Measurements from ENCODE around the gene SIK1. TPM values are rescaled to one million over a fixed set of nuclear protein-coding genes. Genes with fewer than 3 reads are reported as not detected.
"Not testable (repeated sequence)": the region's sequence is repeated elsewhere in the genome, so short reads cannot be mapped to it uniquely, and the experiment has no call there.

Gene SIK1
- 1 to 10 TPM; 1.3 to 7.0 (median 2.2) TPM for polyA plus RNA-seq (ENCODE audit: insufficient read length in 4 of 4)

DNA sequence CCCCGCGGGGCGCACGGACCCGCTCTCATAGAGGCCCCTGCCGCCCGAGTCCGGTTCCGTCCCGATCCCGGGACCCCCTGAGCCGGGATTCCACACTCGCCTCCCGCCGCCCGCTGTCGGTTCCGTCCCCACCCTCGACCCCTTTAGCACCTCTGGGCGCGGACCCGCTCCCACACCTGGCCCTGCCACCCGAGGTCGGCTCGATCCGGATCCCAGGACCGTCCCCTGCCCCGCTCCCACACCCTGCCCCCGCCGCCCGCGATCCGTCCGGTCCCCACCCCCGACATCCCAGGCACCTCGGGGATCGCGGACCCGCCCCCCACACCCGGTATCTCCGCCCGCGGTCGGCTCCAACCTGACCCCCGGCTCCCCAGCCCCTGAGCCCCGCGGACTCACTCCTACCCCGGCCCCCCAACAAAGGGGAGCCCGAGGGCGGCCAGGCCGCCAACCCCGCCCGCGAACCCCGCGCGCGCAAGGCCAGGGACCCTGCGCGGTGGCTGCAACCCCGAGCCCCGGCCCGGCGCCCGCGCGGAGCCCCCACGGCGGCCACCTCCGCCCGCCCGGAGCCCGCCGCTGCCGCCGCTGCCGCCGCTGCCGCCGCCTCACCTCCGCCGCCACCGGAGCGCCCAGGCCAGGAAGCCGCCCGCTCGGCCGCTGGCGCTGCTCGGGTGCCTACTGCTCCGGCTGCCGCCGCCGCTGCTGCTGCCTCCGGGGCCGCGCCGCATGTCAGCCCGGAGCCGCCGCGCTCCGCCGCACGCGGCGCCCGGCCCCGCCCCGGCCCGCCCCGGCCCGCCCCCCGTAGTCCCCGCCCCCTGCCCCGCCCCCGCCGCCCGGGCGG, at the start of gene SIK1:
SIK1 (minus strand) TSS at position 728 of the 838 bp plus-strand sequence. CDS start 953 bp downstream, outside the sequence.
- not testable (repeated sequence) for DNase-seq (ENCODE audit: low read depth in 4 of 4, low spot score in 3 of 4)

DNA sequence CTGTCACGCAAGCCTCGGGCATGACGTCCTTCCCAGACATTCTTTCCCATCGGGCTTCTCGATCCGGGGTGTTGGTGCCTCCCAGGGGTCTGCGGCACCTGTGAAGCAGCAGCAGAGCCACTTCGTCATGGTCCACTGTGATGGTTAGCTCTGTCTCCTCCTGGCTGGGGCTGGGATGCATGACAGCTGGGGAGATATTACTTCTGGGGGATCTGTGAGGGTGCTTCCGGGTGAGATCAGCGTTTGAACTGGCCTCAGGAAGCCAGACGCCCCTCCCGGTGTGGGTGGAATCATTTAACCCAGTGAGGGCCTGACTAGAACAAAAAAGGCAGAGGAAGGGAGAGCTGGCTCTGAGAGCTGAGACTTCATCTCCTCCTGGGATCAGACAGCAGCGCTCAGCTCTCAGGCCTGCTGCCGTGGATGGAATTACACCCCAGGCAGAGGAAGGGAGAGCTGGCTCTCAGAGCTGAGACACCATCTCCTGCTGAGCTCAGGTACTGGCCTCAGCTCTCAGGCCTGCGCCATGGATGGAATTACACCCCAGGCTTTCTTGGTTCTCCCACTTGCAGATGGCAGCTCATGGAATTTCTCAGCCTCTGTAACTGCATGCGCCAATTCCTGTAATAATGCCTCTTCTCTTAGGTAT, 44.8 kb upstream of the SIK1 start:
- DNase-seq (ENCODE audit: low read depth in 4 of 4, low spot score in 3 of 4): not testable (repeated sequence)

DNA sequence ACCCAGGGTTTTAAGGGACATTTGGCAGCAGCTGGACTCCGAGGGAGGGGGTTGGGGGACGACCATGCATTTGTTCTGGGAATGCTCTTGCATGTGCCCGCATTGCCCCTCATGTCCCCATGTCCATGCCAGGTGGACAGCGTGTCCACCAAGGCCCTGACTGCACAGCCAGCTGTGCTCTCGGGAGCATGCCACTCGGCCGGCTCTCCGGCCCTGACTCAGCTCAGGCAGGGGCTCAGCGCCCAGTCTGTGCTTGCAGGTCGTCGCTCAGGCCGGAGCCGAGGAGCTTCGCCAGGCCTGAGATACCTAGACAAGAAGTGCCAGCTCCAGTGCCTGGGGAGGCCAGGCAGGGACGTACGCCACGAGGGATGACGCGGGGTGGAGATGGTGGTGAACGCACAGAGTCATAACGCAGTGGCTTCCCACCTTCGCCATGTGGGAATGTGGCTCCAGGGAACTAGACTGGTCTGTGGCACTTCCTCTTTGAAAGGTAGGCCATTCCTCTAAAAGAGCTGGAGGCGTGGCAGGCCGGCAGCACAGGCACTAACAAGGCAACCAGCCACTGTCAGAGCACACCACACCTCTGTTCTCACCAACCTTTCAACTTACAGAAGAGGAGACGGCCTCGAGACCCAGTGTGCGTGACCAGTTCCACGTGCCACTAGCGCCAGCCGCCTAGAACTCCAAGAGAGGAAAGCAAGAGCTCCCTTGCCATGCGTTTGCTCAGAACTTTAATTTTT, 43.0 kb upstream of the SIK1 start:
- not testable (repeated sequence) for DNase-seq (ENCODE audit: low read depth in 4 of 4, low spot score in 3 of 4)

DNA sequence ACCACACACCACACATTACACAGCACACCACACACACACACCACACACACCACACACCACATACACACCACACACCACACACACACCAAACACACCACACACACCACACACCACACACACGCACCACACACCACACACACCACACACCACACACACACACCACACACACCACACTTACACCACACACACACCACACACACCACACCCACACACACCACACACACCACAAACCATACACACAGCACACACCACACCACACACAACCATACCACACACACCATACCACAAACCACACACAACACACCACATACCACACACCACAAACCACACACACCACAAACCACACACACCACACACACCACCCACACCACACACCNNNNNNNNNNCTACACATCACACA, 40.9 kb upstream of the SIK1 start:
- DNase-seq (ENCODE audit: low read depth in 4 of 4, low spot score in 3 of 4): no peak

DNA sequence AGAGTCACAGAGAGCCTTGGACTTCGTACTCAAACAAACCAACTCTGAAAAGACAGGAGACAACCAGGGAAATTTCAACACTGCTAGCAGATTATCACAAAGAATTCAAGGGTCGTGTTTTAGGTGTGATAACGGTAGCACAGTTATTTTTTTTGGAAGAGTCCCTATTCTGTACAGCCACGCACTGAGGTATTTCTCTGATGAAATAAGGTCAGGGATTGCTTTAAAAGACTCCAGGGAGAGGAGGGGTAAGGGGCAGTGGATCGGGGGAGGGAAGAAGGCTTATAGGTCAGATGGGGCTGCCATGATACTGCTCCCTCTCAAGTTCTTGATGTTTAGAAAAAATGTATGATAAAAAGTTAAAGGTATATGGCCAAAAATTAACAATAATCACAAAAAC, 38.2 kb upstream of the SIK1 start:
- not testable (repeated sequence) for DNase-seq (ENCODE audit: low read depth in 4 of 4, low spot score in 3 of 4)

DNA sequence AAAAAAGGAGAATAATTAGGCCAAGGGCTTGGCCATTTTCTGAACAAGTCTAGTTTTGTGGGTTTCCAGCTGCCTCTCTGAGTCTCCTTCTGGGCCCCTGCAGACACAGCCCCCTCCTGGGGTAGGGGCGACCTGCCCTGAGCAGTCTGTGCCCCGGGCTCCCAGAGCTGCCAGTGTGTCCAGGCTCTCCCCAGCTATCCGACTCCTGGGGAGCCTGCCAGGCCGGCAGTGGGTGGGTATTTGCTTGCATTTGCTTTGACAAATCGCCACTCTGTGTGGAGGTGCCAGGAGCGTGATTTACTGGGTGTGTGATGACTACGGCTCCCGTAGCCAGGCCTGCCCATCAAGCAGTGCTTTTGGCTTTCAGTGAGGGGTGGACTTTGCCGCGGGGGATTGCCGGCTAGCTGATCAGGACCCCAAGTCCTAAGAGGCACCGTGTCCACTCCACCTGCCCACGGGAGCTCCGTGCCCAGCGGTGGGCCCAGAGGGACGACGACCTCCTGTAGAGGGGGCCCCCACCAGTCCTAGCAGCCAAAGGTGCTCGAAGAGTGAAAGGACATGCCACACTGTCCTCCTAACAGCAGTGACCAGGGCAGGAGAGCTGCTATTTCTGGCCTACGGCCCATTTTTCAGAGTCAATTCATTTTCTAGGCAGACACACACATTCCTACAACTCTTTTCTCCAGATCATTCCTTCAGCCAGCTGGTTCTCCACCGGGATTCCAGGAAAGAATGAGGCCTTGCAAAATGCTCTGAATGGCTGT, 36.7 kb upstream of the SIK1 start:
- DNase-seq (ENCODE audit: low read depth in 4 of 4, low spot score in 3 of 4): not testable (repeated sequence)

DNA sequence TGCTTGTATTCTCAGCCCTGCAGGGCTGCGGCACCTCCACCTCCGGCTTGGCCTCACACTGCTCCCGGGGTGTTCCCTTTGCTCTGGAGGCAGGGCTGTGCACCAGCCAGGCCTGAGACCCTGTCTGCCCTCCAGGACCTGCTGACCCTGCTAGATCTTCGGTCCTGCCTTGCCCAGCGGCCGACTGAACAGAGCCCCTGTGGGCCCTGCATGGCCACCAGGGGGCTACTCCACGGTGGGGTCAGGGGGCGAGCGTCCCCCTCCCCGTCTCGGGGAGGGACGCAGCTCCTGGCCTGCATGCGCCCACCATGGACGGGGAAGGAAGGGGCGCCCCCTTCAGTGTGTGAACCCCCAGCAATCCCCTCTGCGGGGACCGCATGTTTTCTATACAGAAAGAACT, 36.0 kb upstream of the SIK1 start:
- not testable (repeated sequence) for DNase-seq (ENCODE audit: low read depth in 4 of 4, low spot score in 3 of 4)

DNA sequence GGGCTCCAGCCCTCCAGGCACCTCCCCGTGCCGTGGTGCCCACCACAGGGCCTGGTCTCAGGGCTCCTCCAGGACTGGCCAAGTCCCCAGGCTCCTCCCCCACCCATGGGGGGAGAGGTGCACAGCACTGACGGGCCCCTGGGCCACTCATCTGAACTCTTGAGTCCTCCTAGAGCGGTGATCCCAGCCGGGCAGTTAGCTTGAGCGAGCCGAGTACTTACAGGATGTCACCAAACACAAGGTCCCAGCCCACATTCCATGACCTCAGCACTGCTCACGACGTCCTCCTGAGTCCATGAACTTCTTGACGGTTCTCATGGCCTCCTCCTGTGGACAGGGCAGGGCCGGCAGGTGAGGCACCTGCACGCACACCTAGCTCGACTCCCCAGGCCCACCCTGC, 33.5 kb upstream of the SIK1 start:
- DNase-seq (ENCODE audit: low read depth in 4 of 4, low spot score in 3 of 4): not testable (repeated sequence)

DNA sequence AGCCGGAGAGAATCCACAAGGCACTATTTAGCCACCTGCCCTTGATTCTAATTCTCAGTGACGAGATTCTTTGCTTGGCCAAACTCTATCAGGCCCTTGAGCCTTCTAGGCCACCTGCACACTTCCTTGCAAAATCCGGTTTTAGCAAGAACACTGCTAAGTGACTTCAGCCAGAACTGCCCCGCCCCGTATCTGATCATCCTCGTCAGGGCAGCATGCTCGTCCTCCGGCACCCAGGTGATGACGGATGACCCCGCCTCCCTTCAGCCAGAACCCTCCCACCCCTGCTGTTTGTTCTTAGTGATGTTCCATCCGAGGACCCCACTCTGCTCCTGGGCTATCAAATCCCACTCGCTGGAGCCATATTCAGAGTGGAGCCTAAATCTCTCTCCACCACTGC, 32.1 kb upstream of the SIK1 start:
- DNase-seq (ENCODE audit: low read depth in 4 of 4, low spot score in 3 of 4): not testable (repeated sequence)

DNA sequence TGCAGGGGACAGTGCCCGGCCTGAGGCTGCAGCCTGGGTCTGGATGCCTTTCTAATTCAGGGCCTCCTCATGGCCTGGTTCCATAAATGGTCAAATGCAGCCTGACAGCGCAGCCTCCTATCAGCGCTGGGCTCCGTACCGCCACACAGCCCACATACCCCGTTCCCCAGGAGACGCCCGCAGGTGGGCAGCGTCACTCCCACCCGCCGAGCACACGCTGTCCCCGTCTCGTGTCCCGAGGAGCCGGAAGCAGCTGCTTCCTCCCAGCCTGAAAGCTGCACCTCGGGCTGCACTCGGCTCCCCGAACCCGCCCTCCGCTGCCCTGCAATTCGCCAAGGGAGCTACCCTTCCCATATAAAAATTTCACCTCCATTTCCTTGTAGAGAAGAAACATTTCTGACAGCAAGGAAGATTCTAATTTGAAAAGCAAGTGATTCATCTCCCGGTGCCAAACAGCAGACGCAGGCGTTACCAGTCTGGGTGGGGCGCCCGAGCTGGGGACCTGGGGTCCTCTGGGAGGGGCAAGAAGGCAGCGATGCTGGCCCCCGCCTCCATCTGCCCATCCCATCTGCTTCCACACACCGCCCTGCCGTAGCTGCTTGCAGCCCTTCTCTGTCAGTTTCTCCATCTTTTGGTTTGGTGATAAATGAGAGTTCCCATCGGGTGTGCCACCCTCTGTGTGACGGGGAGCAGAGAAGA, 29.8 kb upstream of the SIK1 start:
- DNase-seq (ENCODE audit: low read depth in 4 of 4, low spot score in 3 of 4): not testable (repeated sequence)

DNA sequence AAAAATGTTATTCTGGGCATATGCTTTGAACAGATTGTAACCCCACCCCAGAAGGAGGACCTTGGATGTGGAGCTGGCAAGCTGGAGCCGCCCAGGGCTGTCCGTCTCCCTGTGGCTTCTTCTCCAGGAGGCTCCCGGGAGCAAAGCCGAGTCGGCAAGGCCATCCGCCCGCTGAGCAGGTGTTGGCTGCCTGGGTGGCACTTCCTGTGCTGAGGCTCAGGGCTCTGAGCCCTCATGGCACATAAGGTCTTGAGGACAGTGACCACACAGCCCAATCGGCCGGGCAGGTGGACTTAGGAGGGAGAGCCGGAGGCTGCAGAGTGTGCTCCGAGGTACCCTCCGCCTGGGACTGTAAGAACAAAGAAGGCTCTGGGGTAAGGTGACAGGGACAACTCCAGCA, 28.8 kb upstream of the SIK1 start:
- DNase-seq (ENCODE audit: low read depth in 4 of 4, low spot score in 3 of 4): not testable (repeated sequence)

DNA sequence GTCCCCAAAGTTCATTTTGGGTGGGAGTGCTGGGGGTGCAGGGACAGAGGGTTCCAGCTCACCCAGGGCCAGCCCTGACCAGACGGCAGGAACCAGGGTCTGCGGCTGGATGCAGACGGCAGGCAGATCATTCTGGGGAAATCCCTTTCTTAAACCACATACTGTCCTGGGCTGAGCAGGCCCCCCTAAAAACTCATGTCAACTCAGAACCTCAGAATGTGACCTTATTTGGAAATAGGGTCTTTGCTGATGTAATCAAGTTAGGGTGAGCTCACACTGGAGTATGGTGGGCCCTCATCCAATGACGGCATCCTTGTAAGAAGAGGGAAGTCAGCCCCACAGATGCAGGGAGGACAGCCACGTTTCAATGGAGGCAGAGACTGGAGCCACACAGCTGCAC, 27.2 kb upstream of the SIK1 start:
- not testable (repeated sequence) for DNase-seq (ENCODE audit: low read depth in 4 of 4, low spot score in 3 of 4)

DNA sequence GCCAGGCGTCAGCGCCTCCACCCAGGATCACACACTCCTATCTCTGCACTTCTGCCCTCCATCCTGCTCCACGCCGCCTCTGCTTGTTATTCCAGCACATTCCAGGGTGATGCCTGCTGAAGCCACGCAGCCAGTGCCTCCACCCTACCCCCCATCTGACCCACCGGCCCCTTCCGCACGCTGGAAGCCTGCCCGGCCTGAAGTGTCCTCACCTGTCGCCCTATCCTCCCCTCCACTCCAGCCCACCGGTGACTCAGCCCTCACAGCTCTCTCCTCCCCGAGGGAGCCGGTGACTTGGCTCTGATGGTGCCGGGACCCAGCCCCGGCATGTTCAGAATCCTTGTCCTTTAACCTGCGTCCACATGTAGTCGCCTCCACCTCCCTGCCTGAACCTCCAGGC, 24.9 kb upstream of the SIK1 start:
- DNase-seq (ENCODE audit: low read depth in 4 of 4, low spot score in 3 of 4): not testable (repeated sequence)

DNA sequence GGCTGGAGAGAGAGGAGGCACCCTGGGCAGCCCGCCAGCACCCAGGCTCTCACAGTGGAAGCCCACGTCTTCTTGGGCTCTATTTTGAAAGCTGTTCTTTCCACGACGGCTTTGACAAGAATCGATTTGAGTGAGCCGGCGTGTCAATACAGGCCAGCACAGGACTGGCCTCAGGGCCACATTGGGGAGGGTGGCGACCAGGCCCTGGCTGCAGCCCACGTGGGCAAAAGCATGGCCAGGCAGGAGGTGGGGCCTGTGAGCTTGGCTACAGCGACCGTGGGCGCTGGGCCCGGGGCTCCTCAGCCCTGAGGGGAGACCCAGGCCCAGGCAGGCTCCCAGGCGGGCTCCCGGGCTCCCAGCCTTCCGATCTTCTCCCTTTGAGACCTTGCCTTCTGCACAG, 23.4 kb upstream of the SIK1 start:
- not testable (repeated sequence) for DNase-seq (ENCODE audit: low read depth in 4 of 4, low spot score in 3 of 4)

DNA sequence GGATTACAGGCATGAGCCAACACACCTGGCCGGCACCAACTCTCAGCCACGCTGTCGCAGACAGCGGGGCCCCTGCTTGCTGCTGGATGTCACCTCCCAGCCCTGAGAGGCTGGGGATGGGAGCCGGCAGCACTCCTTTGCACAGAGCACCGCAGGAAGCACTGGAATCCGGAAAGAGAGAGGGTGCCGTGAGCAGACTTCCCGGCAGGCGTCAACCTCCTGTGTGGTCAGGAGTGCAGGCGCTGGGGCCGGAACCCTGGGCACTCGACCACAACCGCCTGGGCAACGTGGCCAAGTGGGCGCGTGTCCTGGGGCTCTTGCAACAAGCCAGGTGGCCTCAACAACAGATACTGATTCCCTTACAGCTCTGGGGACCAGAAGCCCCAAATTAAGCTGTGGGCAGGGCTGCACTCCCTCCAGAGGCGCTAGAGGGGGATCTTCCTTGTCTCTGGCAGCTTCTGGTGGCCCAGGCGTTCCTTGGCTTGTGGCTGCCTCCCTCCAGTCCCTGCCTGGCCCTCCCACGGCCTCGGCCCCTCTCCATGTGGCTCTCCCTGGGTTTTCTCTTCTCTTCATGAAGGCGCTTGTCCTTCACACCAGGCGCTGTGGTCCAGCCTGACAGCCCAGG, 20.5 kb upstream of the SIK1 start:
- not testable (repeated sequence) for DNase-seq (ENCODE audit: low read depth in 4 of 4, low spot score in 3 of 4)

DNA sequence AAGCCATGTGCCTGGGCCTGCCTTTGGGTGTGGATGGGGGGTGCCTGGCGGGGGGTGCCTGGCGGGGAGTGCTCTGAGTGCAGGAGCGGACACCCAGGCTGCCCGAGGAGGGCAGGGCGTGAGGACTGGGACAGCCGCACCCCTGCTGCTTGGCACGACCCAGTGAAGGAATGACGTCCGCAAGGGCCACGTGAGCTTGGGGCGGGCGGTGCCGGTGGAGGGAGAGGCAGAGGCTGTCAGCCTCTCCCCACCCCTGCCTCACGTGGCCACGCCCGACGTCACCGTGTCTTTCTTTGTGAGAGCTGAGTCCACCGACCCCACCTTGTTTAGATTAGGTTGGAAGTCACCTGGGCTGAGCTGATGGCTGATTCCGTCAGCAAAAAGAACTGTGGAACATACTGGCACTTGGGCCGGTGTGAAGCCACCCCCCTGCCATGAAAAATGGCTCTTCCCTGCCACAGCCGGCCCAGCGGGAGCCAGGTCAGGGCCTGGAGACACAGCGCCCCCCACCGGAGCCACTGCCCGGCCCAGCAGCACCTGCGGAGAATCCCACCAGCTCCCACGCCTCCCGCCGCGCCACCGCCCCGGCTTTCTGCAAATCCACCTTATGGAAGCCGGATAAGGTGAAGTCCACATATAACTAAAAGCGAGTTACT, 19.5 kb upstream of the SIK1 start:
- not testable (repeated sequence) for DNase-seq (ENCODE audit: low read depth in 4 of 4, low spot score in 3 of 4)

DNA sequence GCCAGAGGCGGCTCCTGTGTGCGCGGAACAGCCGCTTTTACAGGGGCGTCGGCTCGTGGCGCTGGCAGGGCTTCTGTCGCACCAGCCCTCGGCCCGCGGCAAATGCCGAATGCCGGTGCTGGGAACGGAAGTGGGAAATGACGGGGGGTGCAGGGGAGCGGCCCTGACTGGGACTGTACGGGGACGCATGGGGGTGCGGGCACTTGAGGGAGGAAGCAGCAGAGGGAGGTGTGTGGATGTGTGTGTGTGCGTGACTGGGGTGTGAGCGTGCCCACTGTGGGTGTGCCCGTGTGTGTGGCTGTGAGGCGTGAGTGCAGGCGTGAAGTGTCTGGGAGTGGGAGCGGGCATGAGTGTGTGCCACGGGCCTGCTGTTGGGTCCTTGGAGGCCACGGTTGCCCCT, 17.6 kb upstream of the SIK1 start:
- not testable (repeated sequence) for DNase-seq (ENCODE audit: low read depth in 4 of 4, low spot score in 3 of 4)

DNA sequence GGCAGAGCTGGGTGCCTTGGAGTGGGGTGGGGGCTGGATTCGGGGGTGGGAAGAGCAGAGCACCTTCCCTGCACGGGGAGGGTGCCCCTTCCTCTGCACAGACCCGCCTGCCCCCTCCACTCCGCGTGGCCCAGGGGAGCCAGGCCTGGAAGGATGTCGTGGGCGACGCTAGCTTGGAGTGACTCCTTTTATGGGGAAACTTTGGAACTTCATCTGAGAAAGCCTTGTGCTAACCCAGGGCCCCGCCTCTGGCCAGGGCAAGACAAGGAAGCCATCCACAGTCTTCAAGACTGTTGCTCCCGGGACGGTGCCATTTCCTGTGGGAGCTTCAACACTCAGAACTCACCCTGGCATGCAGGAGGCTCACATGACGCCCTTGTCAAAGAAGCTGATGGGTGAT, 15.6 kb upstream of the SIK1 start:
- not testable (repeated sequence) for DNase-seq (ENCODE audit: low read depth in 4 of 4, low spot score in 3 of 4)

Measured in right renal pelvis (tissue), 4 donors.